ENCODE data around the gene RGS7. TPM values are rescaled to one million over a fixed set of nuclear protein-coding genes. Genes with fewer than 3 reads are reported as not detected.

The RGS7 gene
- total and polyA plus RNA-seq, 2 experiments from 2014 or later, result 0.22 to 0.73 TPM

DNA sequence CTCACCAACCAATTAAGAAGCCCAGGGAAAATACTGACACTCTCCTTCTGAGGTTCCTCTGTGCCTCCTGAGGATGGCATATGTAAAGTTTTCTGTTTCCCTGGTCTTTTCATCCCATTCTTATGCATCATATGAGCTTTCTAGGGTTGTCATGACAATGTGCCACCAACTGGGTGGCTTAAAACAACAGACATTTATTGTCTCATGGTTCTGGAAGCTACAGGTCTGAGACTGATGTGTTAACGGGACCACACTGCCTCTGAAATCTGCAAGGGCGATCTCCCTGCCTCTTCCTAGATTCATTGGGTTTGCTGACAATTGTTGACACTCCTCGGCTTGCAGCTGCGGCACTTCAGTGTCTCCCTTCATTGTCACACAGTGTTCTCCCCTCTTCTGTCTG is 308.4 kb downstream of the RGS7 start:
- no peaks in the 10 kb centered on the region for H3K79me2 ChIP-seq
- H3K27me3 ChIP-seq, result no peaks in the 10 kb centered on the region
- H3K27ac ChIP-seq, result no peak overlapping the region
- WGBS (ENCODE audit: low lambda C conversion rate, missing lambda C conversion rate), result 65% methylated on average over 4 of the region's 4 CpGs
- no peaks in the 10 kb centered on the region for H3K9me3 ChIP-seq (ENCODE audit: low read depth)
- H3K4me1 ChIP-seq (ENCODE audit: insufficient read depth), result no peaks in the 10 kb centered on the region
- H4K20me1 ChIP-seq (ENCODE audit: insufficient read depth, poor library complexity, severe bottlenecking), result no peaks in the 10 kb centered on the region
- no peak overlapping the region for H2AFZ ChIP-seq
- H3K9me2 ChIP-seq (replicated peaks; ENCODE audit: insufficient read depth), result no peaks in the 10 kb centered on the region
- DNase-seq (ENCODE audit: low spot score), result no peak
- no peaks in the 10 kb centered on the region for H3K36me3 ChIP-seq (replicated peaks; ENCODE audit: insufficient read depth, low read depth)
- TF ChIP-seq EZH2phosphoT487 (IDR thresholded peaks at IDR 0.05; ENCODE audit: low read depth, severe bottlenecking, unreplicated experiment) (no peak), EZH2 (IDR thresholded peaks at IDR 0.05; ENCODE audit: borderline replicate concordance) (no peak)
- TF ChIP-seq, protein P1, sequence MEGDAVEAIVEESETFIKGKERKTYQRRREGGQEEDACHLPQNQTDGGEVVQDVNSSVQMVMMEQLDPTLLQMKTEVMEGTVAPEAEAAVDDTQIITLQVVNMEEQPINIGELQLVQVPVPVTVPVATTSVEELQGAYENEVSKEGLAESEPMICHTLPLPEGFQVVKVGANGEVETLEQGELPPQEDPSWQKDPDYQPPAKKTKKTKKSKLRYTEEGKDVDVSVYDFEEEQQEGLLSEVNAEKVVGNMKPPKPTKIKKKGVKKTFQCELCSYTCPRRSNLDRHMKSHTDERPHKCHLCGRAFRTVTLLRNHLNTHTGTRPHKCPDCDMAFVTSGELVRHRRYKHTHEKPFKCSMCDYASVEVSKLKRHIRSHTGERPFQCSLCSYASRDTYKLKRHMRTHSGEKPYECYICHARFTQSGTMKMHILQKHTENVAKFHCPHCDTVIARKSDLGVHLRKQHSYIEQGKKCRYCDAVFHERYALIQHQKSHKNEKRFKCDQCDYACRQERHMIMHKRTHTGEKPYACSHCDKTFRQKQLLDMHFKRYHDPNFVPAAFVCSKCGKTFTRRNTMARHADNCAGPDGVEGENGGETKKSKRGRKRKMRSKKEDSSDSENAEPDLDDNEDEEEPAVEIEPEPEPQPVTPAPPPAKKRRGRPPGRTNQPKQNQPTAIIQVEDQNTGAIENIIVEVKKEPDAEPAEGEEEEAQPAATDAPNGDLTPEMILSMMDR (IDR thresholded peaks at IDR 0.05; ENCODE audit: poor library complexity), result no peak
- H3K4me3 ChIP-seq, result no peak overlapping the region
- H3K4me2 ChIP-seq, result no peak overlapping the region

DNA sequence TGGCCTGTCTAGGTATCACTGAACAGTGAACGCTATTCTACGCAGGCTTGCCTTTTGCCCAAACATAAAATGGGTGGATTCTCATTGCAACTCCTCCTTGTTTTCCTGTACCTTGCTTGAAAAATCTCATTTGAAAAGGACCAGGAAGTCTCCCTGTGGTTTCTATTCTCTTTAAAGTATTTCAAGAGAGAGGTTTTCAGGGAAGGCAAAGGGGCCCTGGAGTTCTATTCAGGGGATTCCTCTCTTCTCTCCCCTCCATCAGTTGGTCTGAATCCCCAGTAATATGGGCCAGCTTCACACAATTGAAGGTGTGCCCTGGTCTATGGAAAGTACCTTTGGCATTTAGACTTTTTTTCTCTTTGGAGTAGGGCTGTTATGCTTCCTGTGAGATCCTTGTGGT is 311.3 kb downstream of the RGS7 start:
- no peaks in the 10 kb centered on the region for H3K36me3 ChIP-seq (replicated peaks; ENCODE audit: insufficient read depth, low read depth)
- H3K27ac ChIP-seq, result no peak overlapping the region
- H3K79me2 ChIP-seq, result no peaks in the 10 kb centered on the region
- H4K20me1 ChIP-seq (ENCODE audit: insufficient read depth, poor library complexity, severe bottlenecking), result no peaks in the 10 kb centered on the region
- 89% methylated on average over 2 of the region's 2 CpGs for WGBS (ENCODE audit: low lambda C conversion rate, missing lambda C conversion rate)
- no peak overlapping the region for H3K4me3 ChIP-seq
- no peaks in the 10 kb centered on the region for H3K9me3 ChIP-seq (ENCODE audit: low read depth)
- DNase-seq (ENCODE audit: low spot score), result no peak
- H2AFZ ChIP-seq, result no peak overlapping the region
- H3K4me1 ChIP-seq (ENCODE audit: insufficient read depth), result no peaks in the 10 kb centered on the region
- TF ChIP-seq EZH2 (IDR thresholded peaks at IDR 0.05; ENCODE audit: borderline replicate concordance) (no peak), EZH2phosphoT487 (IDR thresholded peaks at IDR 0.05; ENCODE audit: low read depth, severe bottlenecking, unreplicated experiment) (no peak)
- TF ChIP-seq, protein P1 (IDR thresholded peaks at IDR 0.05; ENCODE audit: poor library complexity), result no peak
- no peaks in the 10 kb centered on the region for H3K27me3 ChIP-seq
- no peak overlapping the region for H3K4me2 ChIP-seq
- H3K9me2 ChIP-seq (replicated peaks; ENCODE audit: insufficient read depth), result no peaks in the 10 kb centered on the region

DNA sequence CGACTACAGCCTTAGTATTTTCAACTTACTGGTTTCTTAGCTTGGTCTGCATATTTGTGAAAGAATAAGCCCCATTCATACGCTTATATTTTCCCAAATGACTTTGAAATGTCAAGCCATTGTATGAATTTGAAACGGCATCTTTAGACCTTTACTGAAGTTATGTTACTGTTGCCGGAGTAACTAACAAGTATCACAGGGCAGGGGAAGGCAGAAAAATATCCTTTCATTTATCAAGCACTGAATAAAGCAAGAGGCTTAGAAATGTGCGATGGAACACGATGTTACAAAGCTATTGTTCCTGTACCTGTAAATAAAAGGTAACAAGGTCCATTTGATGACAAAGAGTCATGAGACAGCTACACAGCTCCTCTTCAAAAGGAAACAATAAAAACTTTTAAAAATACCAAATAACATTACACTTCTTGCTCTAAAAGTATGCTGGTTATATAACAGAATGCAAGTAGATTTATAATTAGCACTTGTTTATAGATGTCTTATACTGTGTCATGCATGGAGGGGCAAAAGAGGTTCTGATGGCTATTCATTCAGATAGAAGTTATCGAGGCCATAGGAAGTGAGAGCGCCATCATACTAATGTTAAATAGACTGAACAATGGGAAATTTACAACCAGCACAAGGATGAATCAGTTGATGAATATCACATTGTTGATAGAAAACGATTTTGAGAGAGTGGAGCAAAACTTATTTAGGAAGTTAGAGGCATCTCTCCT is 322.6 kb downstream of the RGS7 start:
- Histone ChIP-seq H3K27ac (no peak overlapping the region), H3K4me3 (no peak overlapping the region), H3K36me3 (replicated peaks; ENCODE audit: insufficient read depth, low read depth) (no peaks in the 10 kb centered on the region), H3K4me1 (ENCODE audit: insufficient read depth) (no peaks in the 10 kb centered on the region), H3K9me3 (ENCODE audit: low read depth) (no peaks in the 10 kb centered on the region), H3K4me2 (no peak overlapping the region), H3K79me2 (no peaks in the 10 kb centered on the region), H4K20me1 (ENCODE audit: insufficient read depth, poor library complexity, severe bottlenecking) (no peaks in the 10 kb centered on the region), H3K9me2 (replicated peaks; ENCODE audit: insufficient read depth) (no peaks in the 10 kb centered on the region), H3K27me3 (no peaks in the 10 kb centered on the region), H2AFZ (no peak overlapping the region)
- TF ChIP-seq EZH2 (IDR thresholded peaks at IDR 0.05; ENCODE audit: borderline replicate concordance) (no peak), EZH2phosphoT487 (IDR thresholded peaks at IDR 0.05; ENCODE audit: low read depth, severe bottlenecking, unreplicated experiment) (no peak)
- TF ChIP-seq, protein P1 (IDR thresholded peaks at IDR 0.05; ENCODE audit: poor library complexity), result no peak
- DNase-seq (ENCODE audit: low spot score), result no peak
- 69% methylated on average over 9 of the region's 9 CpGs for WGBS (ENCODE audit: low lambda C conversion rate, missing lambda C conversion rate)

Data from hepatocyte (in vitro differentiated cells).